Testis (tissue), 3 donors: ENCODE results near the gene ANKRD36C. TPM values are rescaled to one million over a fixed set of nuclear protein-coding genes. Genes with fewer than 3 reads are reported as not detected.
"Not testable (repeated sequence)": the region's sequence is repeated elsewhere in the genome, so short reads cannot be mapped to it uniquely, and the experiment has no call there.

Experiments
- DNase-seq: peaks from one replicate; pipeline ENCODE4 v3.0.0-alpha.2; 2019
- H3K27ac ChIP-seq, 2 donors: fragments of 200-600 bp; sonication (generic); one replicate each; pipeline ENCODE4 v1.5.1; 2019
- H3K27me3 ChIP-seq: fragments of 200-600 bp; sonication (generic); one replicate; pipeline ENCODE4 v1.5.1; 2019
- H3K36me3 ChIP-seq: fragments of 200-600 bp; sonication (generic); one replicate; pipeline ENCODE4 v1.5.1; 2017; ENCODE audit warnings: low read depth; ENCODE audit errors: missing control alignments
- H3K4me1 ChIP-seq: fragments of 200-600 bp; sonication (generic); one replicate; pipeline ENCODE4 v1.5.1; 2019
- H3K4me3 ChIP-seq, 2 donors: fragments of 200-600 bp; sonication (generic); one replicate each; pipeline ENCODE4 v1.5.1; 2017 to 2019
- H3K9me3 ChIP-seq: fragments of 200-600 bp; sonication (generic); one replicate; pipeline ENCODE4 v1.5.1; 2017
- POLR2A ChIP-seq: fragments of 450-650 bp; IDR thresholded peaks from one replicate; pipeline ENCODE4 v1.6.1; 2017; ENCODE audit warnings: antibody characterized with exemption, mild to moderate bottlenecking, moderate library complexity
- WGBS, 2 donors: methylation state at CpG; one replicate each; pipeline ENCODE4 v1.1.5; 2018; 5-methylcytosine and 5-hydroxymethylcytosine counted together
- intact Hi-C: fragments of 100-400 bp; cut with DNase I; formaldehyde crosslinking; loops from one replicate; pipeline ENCODE4 v1.15.1; 2023; ENCODE audit warnings: low total_unique reads
- polyA plus RNA-seq: library from polyadenylated mRNA; stranded (reverse); fragments of 350-450 nt; fragmentation: Illumina TruSeq; extraction: RNeasy Lipid Tissue Mini Kit (QIAGEN cat#74804); gene quantifications from one replicate; pipeline ENCODE4 v1.2.3, GENCODE V29; 2014; ENCODE audit warnings: low read depth, low replicate concordance; ENCODE audit not compliant: insufficient read depth
- small RNA-seq, 2 donors: library from RNA; depleted of rRNA; stranded (forward); fragments of <200 nt; gene quantifications; one replicate each; pipeline ENCODE3, GENCODE V24; 2016
- total RNA-seq, 2 donors: library from RNA; depleted of rRNA; stranded (reverse); fragments of >200 nt; gene quantifications; one replicate each; pipeline ENCODE4 v1.2.3, GENCODE V29; 2016

The ANKRD36C gene
- total and polyA plus RNA-seq, 3 donors from 2014 or later, result 10.5 to 411 (median 360) TPM

- intact Hi-C loops, H3K27ac ChIP-seq, DNase-seq, H3K4me1 ChIP-seq, H3K36me3 ChIP-seq, H3K9me3 ChIP-seq, H3K4me3 ChIP-seq, H3K27me3 ChIP-seq: not testable (repeated sequence)
- 87 to 100% methylated on average over 2 of the region's 2 CpGs for WGBS, 2 donors
Measured at GRCh38 chr2:95817521-95817920, 174.1 kb downstream of the ANKRD36C start.

GRCh38 chr2:95813311-95813710 lies 178.3 kb downstream of the ANKRD36C start:
- intact Hi-C loops, DNase-seq, H3K36me3 ChIP-seq, H3K4me1 ChIP-seq, H3K4me3 ChIP-seq, H3K27me3 ChIP-seq, H3K9me3 ChIP-seq, H3K27ac ChIP-seq: not testable (repeated sequence)
- WGBS, 2 donors, result 25 to 95% methylated on average over 1 of the region's 1 CpG

- Histone ChIP-seq H3K4me3 (no peak overlapping the region), H3K9me3 (no peaks in the 10 kb centered on the region), H3K27ac (no peak overlapping the region), H3K4me1 (no peaks in the 10 kb centered on the region), H3K36me3 (no peaks in the 10 kb centered on the region), H3K27me3 (no peaks in the 10 kb centered on the region)
- no peak for TF ChIP-seq POLR2A
- 97 to 100% methylated on average over 1 to 14 of the region's 14 CpGs for WGBS, 2 donors
- no peak for DNase-seq
- intact Hi-C loops, result no loop called here
Measured at GRCh38 chr2:95799892-95800291, 191.7 kb downstream of the ANKRD36C start.

GRCh38 chr2:95799147-95799889 lies 192.3 kb downstream of the ANKRD36C start:
- H3K4me1 ChIP-seq, H3K27me3 ChIP-seq, DNase-seq, intact Hi-C loops, H3K4me3 ChIP-seq, H3K27ac ChIP-seq, H3K36me3 ChIP-seq, H3K9me3 ChIP-seq: not testable (repeated sequence)
- 82 to 93% methylated on average over 4 to 13 of the region's 13 CpGs for WGBS, 2 donors

- H3K4me1 ChIP-seq, H3K36me3 ChIP-seq, H3K9me3 ChIP-seq, H3K27ac ChIP-seq, intact Hi-C loops, H3K4me3 ChIP-seq, DNase-seq, H3K27me3 ChIP-seq: not testable (repeated sequence)
- no CpG with 5 or more reads among the region's 18 CpGs for WGBS, 2 donors
Measured at GRCh38 chr2:95796249-95797099, 195.2 kb downstream of the ANKRD36C start.

GRCh38 chr2:95793970-95794369 lies 197.7 kb downstream of the ANKRD36C start:
- 89% methylated on average over 1 of the region's 5 CpGs; no CpG with 5 or more reads in 1 of the 2 donors for WGBS, 2 donors
- H3K9me3 ChIP-seq, H3K27ac ChIP-seq, H3K36me3 ChIP-seq, DNase-seq, H3K4me1 ChIP-seq, H3K27me3 ChIP-seq, H3K4me3 ChIP-seq, intact Hi-C loops: not testable (repeated sequence)

GRCh38 chr2:95790180-95790579 lies 201.4 kb downstream of the ANKRD36C start:
- H3K36me3 ChIP-seq, H3K4me3 ChIP-seq, H3K27ac ChIP-seq, DNase-seq, H3K9me3 ChIP-seq, H3K27me3 ChIP-seq, H3K4me1 ChIP-seq, intact Hi-C loops: not testable (repeated sequence)
- WGBS, 2 donors, result no CpG with 5 or more reads among the region's 9 CpGs

GRCh38 chr2:95789385-95789784 lies 202.2 kb downstream of the ANKRD36C start:
- intact Hi-C loops, DNase-seq, H3K9me3 ChIP-seq, H3K27ac ChIP-seq, H3K4me3 ChIP-seq, H3K36me3 ChIP-seq, H3K27me3 ChIP-seq, H3K4me1 ChIP-seq: not testable (repeated sequence)
- WGBS, 2 donors, result no CpG with 5 or more reads among the region's 34 CpGs

DNA sequence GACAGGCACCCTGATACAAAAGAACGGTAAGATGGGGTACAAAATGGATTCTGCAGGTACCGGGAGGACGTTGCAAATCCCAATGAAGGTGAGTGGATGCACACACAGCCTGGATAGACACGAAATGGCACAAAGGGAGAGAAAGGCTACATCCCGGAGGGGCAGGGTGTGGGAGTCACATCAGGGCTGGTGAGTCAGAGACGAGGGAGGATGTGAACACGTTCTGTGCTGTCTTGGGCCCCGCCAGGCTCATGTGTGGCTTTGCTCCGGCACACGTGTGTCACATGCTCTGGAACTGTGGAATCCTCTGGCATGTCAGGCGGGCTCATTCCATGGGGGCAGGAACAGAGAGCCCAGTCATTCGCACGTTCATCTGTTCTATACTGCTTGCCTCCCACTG lies 203.0 kb downstream of the ANKRD36C start:
- H3K27ac ChIP-seq, H3K9me3 ChIP-seq, H3K27me3 ChIP-seq, intact Hi-C loops, DNase-seq, H3K4me1 ChIP-seq, H3K4me3 ChIP-seq, H3K36me3 ChIP-seq: not testable (repeated sequence)
- no CpG with 5 or more reads among the region's 13 CpGs for WGBS, 2 donors

Small RNA genes lying within 50 kb of the gene (small RNA-seq; reads per million reads assigned to genes)
- 0 reads per million in 2 donors for gene RN7SL210P

Other genes with a start within 250 kb of the ANKRD36C start
- 10 to 100 TPM; 23.5 to 38.9 TPM for gene GPAT2, start 43.1 kb upstream of the ANKRD36C start, total RNA-seq
- 20.5 TPM for gene GPAT2, start 43.1 kb upstream of the ANKRD36C start, polyA plus RNA-seq
- gene ADRA2B, start 124.7 kb upstream of the ANKRD36C start, total RNA-seq, result 1 to 10 TPM; 2.4 to 2.6 TPM
- gene ADRA2B, start 124.7 kb upstream of the ANKRD36C start, polyA plus RNA-seq, result 2.1 TPM
- gene ASTL, start 146.7 kb upstream of the ANKRD36C start, total RNA-seq, result 1 to 10 TPM in 1 of 2 donors, under 1 TPM in 1; 0.87 to 1.6 TPM
- gene ASTL, start 146.7 kb upstream of the ANKRD36C start, polyA plus RNA-seq, result 0.58 TPM
- gene DUSP2, start 153.6 kb upstream of the ANKRD36C start, total RNA-seq, result 10 to 100 TPM in 1 of 2 donors, 1 to 10 TPM in 1; 6.3 to 16.5 TPM
- 5.7 TPM for gene DUSP2, start 153.6 kb upstream of the ANKRD36C start, polyA plus RNA-seq
- 10 to 100 TPM; 77.7 to 96.2 TPM for gene STARD7, start 217.0 kb upstream of the ANKRD36C start, total RNA-seq
- 58.0 TPM for gene STARD7, start 217.0 kb upstream of the ANKRD36C start, polyA plus RNA-seq